Body of pancreas (tissue), 4 donors: ENCODE measurements around the gene S1PR3. TPM values are rescaled to one million over a fixed set of nuclear protein-coding genes. Genes with fewer than 3 reads are reported as not detected.

Source experiments
- ATAC-seq: fragments of 150-250 bp; one replicate; pipeline ENCODE4 v1.9.1; 2016
- DNase-seq, 4 donors: peaks; one replicate each; pipeline ENCODE4 v3.0.0-alpha.2; 2019
- H3K27ac ChIP-seq, 4 donors: fragments of 200-600 bp; sonication (generic); 1 replicate in 3 of 4; 2 replicates in 1 of 4; pipeline versions ENCODE4 v1.5.1 to v1.6.1; 2016 to 2019; ENCODE audit warnings: mild to moderate bottlenecking in 1 of 4, mixed read lengths in 1 of 4, moderate library complexity in 1 of 4
- H3K27me3 ChIP-seq, 2 donors: fragments of 200-600 bp; sonication (generic); one replicate each; pipeline ENCODE4 v1.6.0; 2016; ENCODE audit warnings: mild to moderate bottlenecking in 1 of 2
- H3K36me3 ChIP-seq, 2 donors: fragments of 200-600 bp; sonication (generic); replicated peaks in 1 of 2; 2 replicates each; pipeline ENCODE4 v1.5.1; 2016; ENCODE audit warnings: low read depth in 2 of 2; ENCODE audit not compliant: insufficient read depth in 1 of 2
- H3K4me1 ChIP-seq: fragments of 200-600 bp; sonication (generic); one replicate; pipeline ENCODE4 v1.6.0; 2016
- H3K4me3 ChIP-seq, 2 donors: fragments of 200-600 bp; sonication (generic); 1 replicate in 1 of 2; 2 replicates in 1 of 2; pipeline ENCODE4 v1.5.1; 2016 to 2019
- H3K9me3 ChIP-seq, 3 donors: fragments of 200-600 bp; sonication (generic); 1 replicate in 2 of 3; 2 replicates in 1 of 3; pipeline ENCODE4 v1.5.1; 2016
- POLR2A ChIP-seq, 3 donors: fragments of 450-650 bp; IDR thresholded peaks; one replicate each; pipeline ENCODE4 v1.6.1; 2016; ENCODE audit warnings: antibody characterized with exemption in 3 of 3, mild to moderate bottlenecking in 2 of 3
- whole genome bisulfite sequencing, 2 donors: methylation state at CpG; one replicate each; pipeline ENCODE4 v1.1.5; 2017; 5-methylcytosine and 5-hydroxymethylcytosine counted together
- intact Hi-C: fragments of 100-400 bp; cut with DNase I; formaldehyde crosslinking; loops from one replicate; pipeline ENCODE4 v1.15.1; 2023
- total RNA-seq, 2 donors: library from RNA; depleted of rRNA; stranded (reverse); fragments of >200 nt; gene quantifications; one replicate each; pipeline ENCODE4 v1.1.0, GENCODE V29; 2016
- TF ChIP-seq, protein P1 (sequence below), 7 experiments: fragments of 450-650 bp in 4 of 7; fragments of 200-600 bp in 3 of 7; sonication (generic) in 3 of 7; IDR thresholded peaks; one replicate each; pipeline ENCODE4 v1.5.1; 2016 to 2019; ENCODE audit warnings: antibody characterized with exemption in 7 of 7

The S1PR3 gene
- total RNA-seq, 2 donors from 2014 or later = 2.3 to 6.6 TPM

GRCh38 chr9:88951155-88951542, 40.1 kb upstream of the S1PR3 start:
- H3K4me3 ChIP-seq = no peak overlapping the region
- peaks cover 23% of the 10 kb centered on the region for H3K4me1 ChIP-seq
- intact Hi-C loops = no loop called here
- no peak overlapping the region for H3K27ac ChIP-seq
- ATAC-seq = no peak
- no peaks in the 10 kb centered on the region for H3K36me3 ChIP-seq
- no peaks in the 10 kb centered on the region for H3K27me3 ChIP-seq
- 60 to 82% methylated on average over 1 of the region's 1 CpG for WGBS, 2 donors
- no peaks in the 10 kb centered on the region for H3K9me3 ChIP-seq
- TF ChIP-seq, protein P1, sequence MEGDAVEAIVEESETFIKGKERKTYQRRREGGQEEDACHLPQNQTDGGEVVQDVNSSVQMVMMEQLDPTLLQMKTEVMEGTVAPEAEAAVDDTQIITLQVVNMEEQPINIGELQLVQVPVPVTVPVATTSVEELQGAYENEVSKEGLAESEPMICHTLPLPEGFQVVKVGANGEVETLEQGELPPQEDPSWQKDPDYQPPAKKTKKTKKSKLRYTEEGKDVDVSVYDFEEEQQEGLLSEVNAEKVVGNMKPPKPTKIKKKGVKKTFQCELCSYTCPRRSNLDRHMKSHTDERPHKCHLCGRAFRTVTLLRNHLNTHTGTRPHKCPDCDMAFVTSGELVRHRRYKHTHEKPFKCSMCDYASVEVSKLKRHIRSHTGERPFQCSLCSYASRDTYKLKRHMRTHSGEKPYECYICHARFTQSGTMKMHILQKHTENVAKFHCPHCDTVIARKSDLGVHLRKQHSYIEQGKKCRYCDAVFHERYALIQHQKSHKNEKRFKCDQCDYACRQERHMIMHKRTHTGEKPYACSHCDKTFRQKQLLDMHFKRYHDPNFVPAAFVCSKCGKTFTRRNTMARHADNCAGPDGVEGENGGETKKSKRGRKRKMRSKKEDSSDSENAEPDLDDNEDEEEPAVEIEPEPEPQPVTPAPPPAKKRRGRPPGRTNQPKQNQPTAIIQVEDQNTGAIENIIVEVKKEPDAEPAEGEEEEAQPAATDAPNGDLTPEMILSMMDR (IDR thresholded peaks at IDR 0.05) = no peak
- TF ChIP-seq POLR2A (IDR thresholded peaks at IDR 0.05) = no peak
- no peak for DNase-seq

DNA sequence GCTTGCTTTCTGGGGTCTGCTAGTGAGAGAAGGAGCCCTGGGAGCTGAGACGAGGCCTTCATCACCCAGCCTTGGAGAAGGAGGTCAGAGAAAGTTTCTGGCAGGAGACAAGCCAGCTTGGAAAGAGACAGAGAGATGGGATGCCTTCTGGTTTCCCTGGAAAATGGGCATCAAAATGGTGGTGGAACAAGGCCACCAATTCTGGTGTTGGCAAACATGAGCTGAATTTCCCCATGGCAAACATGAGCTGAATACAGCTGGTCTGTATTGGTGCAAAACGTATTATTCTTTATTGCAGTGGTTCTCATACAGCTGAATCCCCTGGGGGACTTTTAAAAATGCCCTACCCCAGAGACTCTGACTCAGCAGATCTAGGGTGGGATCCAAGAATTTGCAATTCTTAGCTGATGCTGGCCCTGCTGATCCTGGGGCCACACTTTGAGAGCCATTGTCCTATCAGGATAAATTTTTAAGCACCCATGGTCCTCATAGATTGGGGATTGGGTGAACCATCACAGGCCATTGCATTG, 39.1 kb upstream of the S1PR3 start:
- DNase-seq (no peak), ATAC-seq (no peak)
- 88 to 97% methylated on average over 2 of the region's 2 CpGs for WGBS, 2 donors
- Histone ChIP-seq H3K4me3 (no peak overlapping the region), H3K9me3 (no peaks in the 10 kb centered on the region), H3K27me3 (no peaks in the 10 kb centered on the region), H3K27ac (no peak overlapping the region), H3K36me3 (no peaks in the 10 kb centered on the region), H3K4me1 (peaks cover 23% of the 10 kb centered on the region)
- TF ChIP-seq, protein P1 (IDR thresholded peaks at IDR 0.05) = no peak
- TF ChIP-seq POLR2A (IDR thresholded peaks at IDR 0.05) = no peak
- intact Hi-C loops = no loop called here

- no peaks in the 10 kb centered on the region for H3K27me3 ChIP-seq
- no peak for DNase-seq
- ATAC-seq = no peak
- peak overlapping the region in 2 of 4 donors; percentile 69 to 73 for H3K27ac ChIP-seq
- TF ChIP-seq POLR2A (IDR thresholded peaks at IDR 0.05) = no peak
- TF ChIP-seq, protein P1 (IDR thresholded peaks at IDR 0.05) = no peak
- no peaks in the 10 kb centered on the region for H3K9me3 ChIP-seq
- no peaks in the 10 kb centered on the region for H3K36me3 ChIP-seq
- intact Hi-C loops = no loop called here
- 96 to 100% methylated on average over 4 of the region's 4 CpGs for WGBS, 2 donors
- no peak overlapping the region for H3K4me3 ChIP-seq
- peaks cover 23% of the 10 kb centered on the region for H3K4me1 ChIP-seq
These were observed 38.3 kb upstream of the S1PR3 start for GRCh38 chr9:88952976-88953375.

DNA sequence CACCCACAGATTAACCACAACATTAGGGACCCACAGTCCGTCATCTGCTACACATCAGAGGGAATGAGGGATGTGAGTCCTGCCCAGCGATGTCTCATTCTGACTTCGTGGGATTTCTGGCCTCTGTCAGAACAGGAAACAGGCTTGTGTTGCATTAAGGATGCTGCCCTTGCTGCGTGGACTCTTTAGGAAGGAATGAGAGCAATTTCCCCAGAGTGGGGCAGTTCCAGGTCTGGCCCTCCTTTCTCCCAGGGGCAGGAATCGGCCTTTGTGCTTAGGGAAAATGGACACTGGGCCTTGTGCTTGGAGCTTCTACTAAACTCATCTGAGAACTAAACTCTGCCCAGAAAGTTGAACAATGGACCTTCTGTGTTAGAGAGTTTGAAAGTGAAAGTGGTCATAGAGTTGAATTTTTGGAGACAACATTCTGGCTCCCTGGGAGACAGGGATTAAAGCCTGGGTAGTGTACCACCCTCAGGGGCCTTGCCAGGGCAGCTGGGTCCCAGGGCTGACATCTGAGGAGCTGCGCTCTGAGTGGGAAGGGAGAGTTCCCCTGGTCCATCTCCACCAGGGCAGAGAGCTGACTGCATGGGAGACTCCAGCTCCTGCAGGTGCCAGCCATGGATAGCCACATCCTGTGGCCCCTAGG, 37.8 kb upstream of the S1PR3 start:
- peak; percentile 66 for ATAC-seq
- intact Hi-C loops = no loop called here

More for the DNA sequence above, 37.8 kb upstream of the S1PR3 start:
- 64 to 72% methylated on average over 6 of the region's 6 CpGs for WGBS, 2 donors
- H3K27me3 ChIP-seq = no peaks in the 10 kb centered on the region
- DNase-seq = no peak
- H3K9me3 ChIP-seq = no peaks in the 10 kb centered on the region
- no peak overlapping the region for H3K4me3 ChIP-seq
- peaks cover 23% of the 10 kb centered on the region for H3K4me1 ChIP-seq
- no peaks in the 10 kb centered on the region for H3K36me3 ChIP-seq
- H3K27ac ChIP-seq = peak overlapping the region in 3 of 4 donors; percentile 46 to 73 (median 69)
- TF ChIP-seq POLR2A (IDR thresholded peaks at IDR 0.05) = peak in 1 of 3 donors; percentile 9
- TF ChIP-seq, protein P1 (IDR thresholded peaks at IDR 0.05) = no peak
